Endothelial cell of umbilical vein (primary cell): ENCODE measurements around the gene PRR5. TPM values are rescaled to one million over a fixed set of nuclear protein-coding genes. Genes with fewer than 3 reads are reported as not detected.

ENCODE experiments used
- BruUV-seq: library from RNA; stranded (reverse); fragments of 400-500 nt; replicated peaks from 2 replicates; lab custom pipeline; 2021; lab: Mats Ljungman, UMichigan
- CTCF ChIA-PET: fragments of 300-600, 350-600 bp; sonication (Branson Sonifier 250); formaldehyde crosslinking; loops from one replicate; lab custom pipeline; 2021; ENCODE audit warnings: antibody characterized with exemption, inconsistent platforms; lab: Charles Lee
- POLR2A ChIA-PET: fragments of 300-600, 350-600 bp; sonication (Branson Sonifier 250); formaldehyde crosslinking; loops from one replicate; lab custom pipeline; 2021; ENCODE audit warnings: antibody characterized with exemption, inconsistent platforms; lab: Charles Lee
- DNase-seq: peaks from one replicate; pipeline ENCODE4 v3.0.0-alpha.2; 2011; ENCODE audit warnings: low read depth, low spot score
- FAIRE-seq: peaks from 2 replicates; lab custom pipeline; 2011; peaks lifted over from hg19 to GRCh38; lab: Jason Lieb, UNC
- H2AFZ ChIP-seq: 2 replicates; pipeline ENCODE4 v1.6.0; 2012; ENCODE audit warnings: low read depth, low read length, control low read depth, inconsistent platforms
- H3K27ac ChIP-seq: 2 replicates; pipeline ENCODE4 v1.5.1; 2011; ENCODE audit warnings: low read depth, mild to moderate bottlenecking, control low read depth, low read length, moderate library complexity; ENCODE audit not compliant: insufficient read depth
- H3K27me3 ChIP-seq, 2 experiments: 2 replicates each; pipeline versions ENCODE4 v1.6.0 to v1.6.1; 2011; ENCODE audit warnings: low read length in 2 of 2, mixed read lengths in 1 of 2; ENCODE audit not compliant: control insufficient read depth in 2 of 2, insufficient read depth in 2 of 2
- H3K36me3 ChIP-seq, 2 experiments: 2 replicates in 1 of 2; 3 replicates in 1 of 2; pipeline ENCODE4 v1.5.1; 2011; ENCODE audit warnings: low read length in 2 of 2, mild to moderate bottlenecking in 1 of 2, moderate library complexity in 1 of 2; ENCODE audit not compliant: control insufficient read depth in 2 of 2, insufficient read depth in 2 of 2; ENCODE audit errors: extremely low read depth in 1 of 2
- H3K4me1 ChIP-seq: 3 replicates; pipeline ENCODE4 v1.5.1; 2011; ENCODE audit warnings: mild to moderate bottlenecking, low read length; ENCODE audit not compliant: control insufficient read depth, insufficient read depth; ENCODE audit errors: extremely low read depth
- H3K4me2 ChIP-seq: 2 replicates; pipeline ENCODE4 v1.6.1; 2011; ENCODE audit warnings: low read length, control low read depth, mixed read lengths; ENCODE audit not compliant: insufficient read depth
- H3K4me3 ChIP-seq, 3 experiments: fragments of 200-600 bp in 1 of 3; sonication (generic), shearing (Covaris generic) in 1 of 3; replicated peaks in 1 of 3; 2 replicates each; pipeline ENCODE4 v1.5.1; 2011 to 2016; ENCODE audit warnings: control low read depth in 3 of 3, low read length in 3 of 3, mild to moderate bottlenecking in 2 of 3, inconsistent platforms in 1 of 3, low read depth in 1 of 3, moderate library complexity in 1 of 3; ENCODE audit not compliant: insufficient read depth in 1 of 3
- H3K79me2 ChIP-seq: 2 replicates; pipeline ENCODE4 v1.6.0; 2012; ENCODE audit warnings: low read length, inconsistent platforms; ENCODE audit not compliant: control insufficient read depth, insufficient read depth
- H3K9ac ChIP-seq: replicated peaks from 2 replicates; pipeline ENCODE3; 2011; ENCODE audit warnings: low read length, control low read depth; ENCODE audit not compliant: insufficient read depth; ENCODE audit errors: extremely low read depth
- H3K9me1 ChIP-seq: replicated peaks from 3 replicates; pipeline ENCODE4 v1.6.0; 2011; ENCODE audit warnings: mild to moderate bottlenecking, low read length; ENCODE audit not compliant: control insufficient read depth, insufficient read depth; ENCODE audit errors: extremely low read depth
- H3K9me3 ChIP-seq: replicated peaks from 2 replicates; pipeline ENCODE4 v1.5.1; 2012; ENCODE audit warnings: low read length, inconsistent platforms; ENCODE audit not compliant: control insufficient read depth, insufficient read depth
- H4K20me1 ChIP-seq: replicated peaks from 2 replicates; pipeline ENCODE3; 2011; ENCODE audit warnings: mild to moderate bottlenecking, low read length; ENCODE audit not compliant: control insufficient read depth, insufficient read depth; ENCODE audit errors: extremely low read depth
- CTCF ChIP-seq, 2 donors: IDR thresholded peaks; 1 replicate in 1 of 2; 2 replicates in 1 of 2; pipeline ENCODE4 v1.5.1; 2011; ENCODE audit warnings: low read length in 2 of 2, mild to moderate bottlenecking in 2 of 2, moderate library complexity in 2 of 2, control low read depth in 1 of 2, inconsistent platforms in 1 of 2, low read depth in 1 of 2; ENCODE audit not compliant: insufficient read depth in 1 of 2; ENCODE audit errors: extremely low read depth in 1 of 2
- EZH2 ChIP-seq: IDR thresholded peaks from 2 replicates; pipeline ENCODE4 v1.6.1; 2012; ENCODE audit warnings: borderline replicate concordance, low read depth, mild to moderate bottlenecking, moderate library complexity, low read length, inconsistent platforms; ENCODE audit not compliant: severe bottlenecking
- FOS ChIP-seq: IDR thresholded peaks from 2 replicates; pipeline ENCODE4 v1.6.1; 2011; ENCODE audit warnings: mild to moderate bottlenecking, low read length, moderate library complexity, borderline replicate concordance; ENCODE audit not compliant: insufficient read depth
- GATA2 ChIP-seq: IDR thresholded peaks from 2 replicates; pipeline ENCODE4 v1.7.0; 2011; ENCODE audit warnings: low read depth, mild to moderate bottlenecking, moderate library complexity, mixed read lengths, low read length; ENCODE audit not compliant: insufficient read length, insufficient read depth
- JUN ChIP-seq: IDR thresholded peaks from 2 replicates; pipeline ENCODE4 v1.6.1; 2011; ENCODE audit warnings: borderline replicate concordance, low read depth; ENCODE audit not compliant: insufficient read length, insufficient read depth
- MAX ChIP-seq: IDR thresholded peaks from 2 replicates; pipeline ENCODE4 v1.6.1; 2011; ENCODE audit not compliant: insufficient read depth, insufficient read length
- MYC ChIP-seq: IDR thresholded peaks from one replicate; pipeline ENCODE4 v1.6.1; 2011; ENCODE audit warnings: mild to moderate bottlenecking, low read depth, low read length
- POLR2A ChIP-seq: IDR thresholded peaks from 2 replicates; pipeline ENCODE4 v1.6.1; 2012; ENCODE audit warnings: low read depth, mild to moderate bottlenecking, control low read depth, low read length
- POLR2AphosphoS5 ChIP-seq: IDR thresholded peaks from 2 replicates; pipeline ENCODE4 v1.6.1; 2012; ENCODE audit warnings: low read depth, mild to moderate bottlenecking, control low read depth, low read length, moderate library complexity; ENCODE audit not compliant: insufficient read depth
- dilution Hi-C: fragments of 300-500 bp; cut with MboI; formaldehyde crosslinking; loops from one replicate; pipeline ENCODE4 v1.15.0; 2019; ENCODE audit warnings: low sequenced_read_pairs; ENCODE audit not compliant: extremely low pct_ligation_motif_present
- intact Hi-C: fragments of 100-400 bp; cut with micrococcal nuclease; formaldehyde crosslinking; loops from one replicate; pipeline ENCODE4 v1.10.0; 2022
- polyA plus RNA-seq, 4 experiments: library from polyadenylated mRNA; depleted of rRNA in 3 of 4; stranded (reverse) in 3 of 4; unstranded in 1 of 4; fragments of >200 nt; gene quantifications; 2 replicates each; pipeline versions ENCODE4 v1.2.1 to v1.2.3, GENCODE V29; 2011 to 2012; ENCODE audit warnings: missing spikeins in 1 of 4
- total RNA-seq: library from RNA; stranded (reverse); gene quantifications from 2 replicates; pipeline ENCODE4 v1.2.3, GENCODE V29; 2021

The PRR5 gene
- total and polyA plus RNA-seq, 2 donors (not counting 3 experiments of a cell fraction or from before 2014, with no cell fraction given) = 4.3 to 9.0 TPM

GRCh38 chr22:44692662-44693007, 9.4 kb upstream of the PRR5 start:
- Histone ChIP-seq H3K36me3 (no peaks in the 10 kb centered on the region), H3K9me3 (no peaks in the 10 kb centered on the region), H2AFZ (no peak overlapping the region), H3K4me2 (no peak overlapping the region), H3K9ac (no peak overlapping the region), H3K4me1 (no peaks in the 10 kb centered on the region), H4K20me1 (no peaks in the 10 kb centered on the region), H3K27ac (no peak overlapping the region), H3K79me2 (no peaks in the 10 kb centered on the region), H3K9me1 (no peaks in the 10 kb centered on the region), H3K4me3 (no peak overlapping the region), H3K27me3 (no peaks in the 10 kb centered on the region)
- intact Hi-C loops (no loop called here), dilution Hi-C loops (no loop called here)
- FAIRE-seq (no peak), DNase-seq (no peak)
- ChIA-PET POLR2A (no interaction called here), CTCF (no interaction called here)
- no peak for TF ChIP-seq MYC
- TF ChIP-seq MAX = no peak
- no peak for TF ChIP-seq CTCF (IDR thresholded peaks at IDR 0.05; ENCODE audit: extremely low read depth in 1 of 2, insufficient read depth in 1 of 2, low read depth in 1 of 2, low read length in 2 of 2)
- no peak for TF ChIP-seq JUN
- TF ChIP-seq EZH2 = no peak
- TF ChIP-seq FOS = no peak
- no peak for TF ChIP-seq POLR2AphosphoS5
- no peak for TF ChIP-seq GATA2
- TF ChIP-seq POLR2A = no peak
- no TSS peak for BruUV-seq
